NB4 (cell line): ENCODE data around the gene F8.

Experiments
- MAX ChIP-seq: IDR thresholded peaks from 2 replicates; pipeline ENCODE4 v1.6.1; 2011; ENCODE audit warnings: low read depth, low read length
- MYC ChIP-seq: IDR thresholded peaks from 2 replicates; pipeline ENCODE4 v1.6.1; 2011; ENCODE audit warnings: low read depth, low read length
- POLR2A ChIP-seq: IDR thresholded peaks from 2 replicates; pipeline ENCODE4 v1.6.1; 2011; ENCODE audit warnings: mild to moderate bottlenecking; ENCODE audit not compliant: insufficient read length; ENCODE audit errors: extremely low read depth
- TF ChIP-seq, protein P1 (sequence below): IDR thresholded peaks from one replicate; pipeline ENCODE4 v1.5.1; 2012; ENCODE audit warnings: low read depth, low read length

- TF ChIP-seq, protein P1, sequence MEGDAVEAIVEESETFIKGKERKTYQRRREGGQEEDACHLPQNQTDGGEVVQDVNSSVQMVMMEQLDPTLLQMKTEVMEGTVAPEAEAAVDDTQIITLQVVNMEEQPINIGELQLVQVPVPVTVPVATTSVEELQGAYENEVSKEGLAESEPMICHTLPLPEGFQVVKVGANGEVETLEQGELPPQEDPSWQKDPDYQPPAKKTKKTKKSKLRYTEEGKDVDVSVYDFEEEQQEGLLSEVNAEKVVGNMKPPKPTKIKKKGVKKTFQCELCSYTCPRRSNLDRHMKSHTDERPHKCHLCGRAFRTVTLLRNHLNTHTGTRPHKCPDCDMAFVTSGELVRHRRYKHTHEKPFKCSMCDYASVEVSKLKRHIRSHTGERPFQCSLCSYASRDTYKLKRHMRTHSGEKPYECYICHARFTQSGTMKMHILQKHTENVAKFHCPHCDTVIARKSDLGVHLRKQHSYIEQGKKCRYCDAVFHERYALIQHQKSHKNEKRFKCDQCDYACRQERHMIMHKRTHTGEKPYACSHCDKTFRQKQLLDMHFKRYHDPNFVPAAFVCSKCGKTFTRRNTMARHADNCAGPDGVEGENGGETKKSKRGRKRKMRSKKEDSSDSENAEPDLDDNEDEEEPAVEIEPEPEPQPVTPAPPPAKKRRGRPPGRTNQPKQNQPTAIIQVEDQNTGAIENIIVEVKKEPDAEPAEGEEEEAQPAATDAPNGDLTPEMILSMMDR: peak; percentile 61
- 0 out of 2 replicates have a peak, but pooled peaks have one; percentile 23 for TF ChIP-seq MAX
- no peak for TF ChIP-seq POLR2A
- peak; percentile 29; the same call in 1 of the 2 replicates for TF ChIP-seq MYC
Measured at GRCh38 chrX:155056877-155057792, 34.6 kb upstream of the F8 start.
